Naive thymus-derived CD4-positive, alpha-beta T cell (primary cell): ENCODE results near the gene MTRFR. TPM values are rescaled to one million over a fixed set of nuclear protein-coding genes. Genes with fewer than 3 reads are reported as not detected.

Source experiments
- ATAC-seq: fragments of 150-1000 bp; cut with Tn5 transposase; 2 replicates; pipeline ENCODE4 v1.10.0; 2021; ENCODE audit warnings: mild to moderate bottlenecking, moderate library complexity
- CTCF ChIA-PET: fragments of 350-600 bp; sonication (Branson Sonifier 250); formaldehyde crosslinking; loops from one replicate; lab custom pipeline; 2021; ENCODE audit warnings: antibody characterized with exemption; lab: Charles Lee
- POLR2A ChIA-PET: fragments of 350-600 bp; sonication (Branson Sonifier 250); formaldehyde crosslinking; loops from one replicate; lab custom pipeline; 2021; ENCODE audit warnings: antibody characterized with exemption, inconsistent platforms; lab: Charles Lee
- DNase-seq, 9 donors: peaks; one replicate each; pipeline versions ENCODE4 v3.0.0 to v3.0.0-alpha.2; 2020 to 2022; ENCODE audit warnings: mixed read lengths in 1 of 9
- H3K27ac ChIP-seq: one replicate; pipeline ENCODE4 v1.7.0; 2013; ENCODE audit warnings: mild to moderate bottlenecking, low read depth, low read length, moderate library complexity
- H3K27me3 ChIP-seq, 2 donors: one replicate each; pipeline ENCODE4 v1.7.0; 2013; ENCODE audit warnings: low read length in 2 of 2, mild to moderate bottlenecking in 2 of 2, moderate library complexity in 2 of 2; ENCODE audit not compliant: control insufficient read depth in 2 of 2, insufficient read depth in 2 of 2
- H3K36me3 ChIP-seq, 3 experiments: 1 replicate in 2 of 3; 2 replicates in 1 of 3; pipeline ENCODE4 v1.7.0; 2013; ENCODE audit warnings: low read length in 3 of 3, mild to moderate bottlenecking in 3 of 3, moderate library complexity in 1 of 3; ENCODE audit not compliant: insufficient read depth in 3 of 3, control insufficient read depth in 2 of 3
- H3K4me1 ChIP-seq, 2 donors: one replicate each; pipeline ENCODE4 v1.7.0; 2013; ENCODE audit warnings: low read length in 2 of 2, mild to moderate bottlenecking in 2 of 2, moderate library complexity in 1 of 2; ENCODE audit not compliant: control insufficient read depth in 2 of 2, insufficient read depth in 2 of 2
- H3K4me3 ChIP-seq: 2 replicates; pipeline ENCODE4 v1.7.0; 2013; ENCODE audit warnings: mild to moderate bottlenecking, low read length
- H3K9me3 ChIP-seq, 3 experiments: 1 replicate in 2 of 3; 2 replicates in 1 of 3; pipeline ENCODE4 v1.7.0; 2013; ENCODE audit warnings: low read length in 3 of 3; ENCODE audit not compliant: control insufficient read depth in 2 of 3
- H3K27ac Mint-ChIP-seq, 9 donors: one replicate each; pipeline ENCODE4 v1.8.0; 2020 to 2022; ENCODE audit warnings: mixed read lengths in 9 of 9, mild to moderate bottlenecking in 8 of 9, moderate library complexity in 5 of 9, inconsistent platforms in 2 of 9
- H3K27me3 Mint-ChIP-seq, 5 donors: one replicate each; pipeline ENCODE4 v1.8.0; 2021 to 2022; ENCODE audit warnings: mixed read lengths in 5 of 5, mild to moderate bottlenecking in 1 of 5
- H3K36me3 Mint-ChIP-seq, 5 donors: one replicate each; pipeline ENCODE4 v1.8.0; 2020 to 2022; ENCODE audit warnings: mixed read lengths in 5 of 5, mild to moderate bottlenecking in 3 of 5, inconsistent platforms in 1 of 5
- H3K4me1 Mint-ChIP-seq, 7 donors: one replicate each; pipeline ENCODE4 v1.8.0; 2020 to 2022; ENCODE audit warnings: mixed read lengths in 7 of 7, mild to moderate bottlenecking in 3 of 7, inconsistent platforms in 1 of 7
- H3K4me3 Mint-ChIP-seq, 10 donors: one replicate each; pipeline ENCODE4 v1.8.0; 2020 to 2022; ENCODE audit warnings: mild to moderate bottlenecking in 10 of 10, mixed read lengths in 10 of 10, moderate library complexity in 6 of 10, inconsistent platforms in 2 of 10
- H3K9me3 Mint-ChIP-seq, 11 donors: one replicate each; pipeline ENCODE4 v1.8.0; 2020 to 2022; ENCODE audit warnings: mixed read lengths in 11 of 11, mild to moderate bottlenecking in 4 of 11, inconsistent platforms in 1 of 11, moderate library complexity in 1 of 11
- intact Hi-C, 2 donors: fragments of 100-400 bp; cut with micrococcal nuclease; formaldehyde crosslinking; loops; one replicate each; pipeline ENCODE4 v1.15.1; 2023
- polyA plus RNA-seq, 2 donors: library from polyadenylated mRNA; unstranded; fragments of 300-500 nt; fragmentation: Illumina TruSeq; gene quantifications; one replicate each; pipeline ENCODE4 v1.2.3, GENCODE V29; 2021
- total RNA-seq, 6 experiments: library from RNA in 5 of 6; stranded (reverse) in 5 of 6; gene quantifications; 1 replicate in 5 of 6; 2 replicates in 1 of 6; pipeline ENCODE4 v1.2.3 and lab custom pipeline; 2021 to 2026

The MTRFR gene
- total and polyA plus RNA-seq, 7 experiments from 2014 or later: 26.8 to 60.3 (median 42.6) TPM

DNA sequence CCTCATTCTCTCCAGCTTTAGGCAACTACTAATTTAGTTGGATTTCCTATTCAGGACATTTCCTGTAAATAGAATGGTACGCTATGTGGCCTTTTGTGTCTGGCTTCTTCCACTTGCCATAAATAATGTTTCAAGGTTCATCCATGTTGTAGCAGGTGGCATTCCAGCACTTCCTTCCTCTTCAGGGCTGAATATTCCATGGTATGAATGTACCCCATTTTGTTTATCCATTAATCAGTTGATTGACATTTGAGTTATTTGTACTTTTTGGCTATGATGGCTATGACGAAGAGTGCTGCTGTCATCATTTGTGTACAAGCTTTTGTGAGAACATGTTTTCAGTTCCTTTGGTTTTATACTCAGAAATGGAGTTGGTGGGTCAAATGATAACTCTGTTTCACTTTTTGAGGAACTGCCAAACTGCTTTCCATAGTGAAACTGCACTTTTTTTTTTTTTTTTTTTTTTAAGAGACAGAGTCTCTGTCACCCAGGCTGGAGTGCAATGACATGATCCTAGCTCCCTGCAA lies 44.9 kb downstream of the MTRFR start:
- Histone ChIP-seq H3K36me3 (no peaks in the 10 kb centered on the region), H3K9me3 (no peaks in the 10 kb centered on the region), H3K27ac (no peak overlapping the region), H3K4me1 (no peaks in the 10 kb centered on the region), H3K27me3 (no peaks in the 10 kb centered on the region), H3K4me3 (no peak overlapping the region)
- peak overlapping the region in 1 of 10 donors; percentile 19 for H3K4me3 Mint-ChIP-seq
- ChIA-PET CTCF (no interaction called here), POLR2A (interaction anchor here (0.7 to 1.0 kb wide), 3 partner anchors 9 to 87 kb away, joined by 3 to 6 read pairs (median 4); no protein-coding TSS in a partner anchor)
- no peaks in the 10 kb centered on the region for H3K36me3 Mint-ChIP-seq
- peak overlapping the region in 2 of 9 donors; percentile 20 to 78 for H3K27ac Mint-ChIP-seq
- H3K27me3 Mint-ChIP-seq: no peaks in the 10 kb centered on the region
- ATAC-seq: peak; percentile 53
- intact Hi-C loops: no loop called here
- H3K9me3 Mint-ChIP-seq: no peaks in the 10 kb centered on the region
- no peak for DNase-seq
- peaks cover 0 to 7% (median 0%) of the 10 kb centered on the region in 7 donors for H3K4me1 Mint-ChIP-seq

DNA sequence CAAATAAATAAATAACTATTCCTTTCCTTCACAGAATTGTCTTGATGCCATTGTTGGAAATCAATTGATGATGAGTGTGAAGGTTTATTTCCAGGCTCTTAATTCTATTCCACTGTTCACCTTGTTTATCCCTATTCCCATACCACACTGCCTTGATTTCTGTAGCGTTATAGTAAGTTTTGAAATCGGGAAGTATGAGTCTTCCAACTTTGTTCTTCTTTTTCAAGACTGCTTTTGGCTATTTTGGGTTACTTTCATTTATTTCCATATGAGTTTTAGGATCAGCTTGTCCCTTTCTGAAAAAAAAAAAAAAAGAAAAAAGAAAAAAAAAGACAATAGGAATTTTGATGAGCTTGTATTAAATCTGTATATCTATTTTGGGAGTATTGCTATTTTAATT lies 47.7 kb downstream of the MTRFR start:
- Histone ChIP-seq H3K4me3 (no peak overlapping the region), H3K36me3 (no peaks in the 10 kb centered on the region), H3K9me3 (no peaks in the 10 kb centered on the region), H3K27ac (no peak overlapping the region), H3K4me1 (no peaks in the 10 kb centered on the region), H3K27me3 (no peaks in the 10 kb centered on the region)
- ChIA-PET CTCF (no interaction called here), POLR2A (no interaction called here)
- intact Hi-C loops: no loop called here
- Mint-ChIP-seq H3K4me1 (peaks cover 0 to 7% (median 0%) of the 10 kb centered on the region in 7 donors), H3K27me3 (no peaks in the 10 kb centered on the region), H3K36me3 (no peaks in the 10 kb centered on the region), H3K4me3 (no peak overlapping the region), H3K9me3 (no peaks in the 10 kb centered on the region), H3K27ac (no peak overlapping the region)
- ATAC-seq: no peak
- DNase-seq: no peak

DNA sequence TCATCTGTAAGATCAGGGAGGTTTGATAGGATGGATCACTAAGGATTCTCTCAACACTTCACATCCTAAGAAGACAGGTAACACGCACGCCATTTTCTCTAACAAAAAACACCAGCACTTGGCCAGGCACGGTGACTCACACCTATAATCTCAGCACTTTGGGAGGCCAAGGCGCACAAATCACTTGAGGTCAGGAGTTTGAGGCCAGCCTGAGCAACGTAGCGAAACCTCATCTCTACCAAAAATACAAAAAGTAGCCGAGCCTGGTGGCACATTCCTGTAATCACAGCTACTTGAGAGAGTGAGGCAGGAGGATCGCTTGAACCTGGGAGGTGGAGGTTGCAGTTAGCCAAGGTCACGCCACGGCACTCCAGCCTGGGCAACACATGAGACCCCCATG lies 48.9 kb downstream of the MTRFR start:
- H3K27ac ChIP-seq: no peak overlapping the region
- H3K4me1 ChIP-seq: no peaks in the 10 kb centered on the region
- no peaks in the 10 kb centered on the region for H3K27me3 ChIP-seq
- H3K36me3 Mint-ChIP-seq: no peaks in the 10 kb centered on the region
- CTCF ChIA-PET: interaction anchor here (0.6 kb wide), 1 partner anchor 44 kb away, joined by 3 read pairs; no protein-coding TSS in a partner anchor
- no peak for DNase-seq
- no peaks in the 10 kb centered on the region for H3K9me3 ChIP-seq
- ATAC-seq: no peak
- intact Hi-C loops: no loop called here
- H3K4me3 ChIP-seq: no peak overlapping the region
- POLR2A ChIA-PET: interaction anchor here (0.6 kb wide), 1 partner anchor 12 kb away, joined by 3 read pairs; no protein-coding TSS in a partner anchor
- H3K36me3 ChIP-seq: no peaks in the 10 kb centered on the region
- H3K4me1 Mint-ChIP-seq: peaks cover 0 to 8% (median 0%) of the 10 kb centered on the region in 7 donors
- peak overlapping the region in 1 of 9 donors; percentile 52 for H3K27ac Mint-ChIP-seq
- H3K9me3 Mint-ChIP-seq: no peaks in the 10 kb centered on the region
- no peaks in the 10 kb centered on the region for H3K27me3 Mint-ChIP-seq
- H3K4me3 Mint-ChIP-seq: no peak overlapping the region

DNA sequence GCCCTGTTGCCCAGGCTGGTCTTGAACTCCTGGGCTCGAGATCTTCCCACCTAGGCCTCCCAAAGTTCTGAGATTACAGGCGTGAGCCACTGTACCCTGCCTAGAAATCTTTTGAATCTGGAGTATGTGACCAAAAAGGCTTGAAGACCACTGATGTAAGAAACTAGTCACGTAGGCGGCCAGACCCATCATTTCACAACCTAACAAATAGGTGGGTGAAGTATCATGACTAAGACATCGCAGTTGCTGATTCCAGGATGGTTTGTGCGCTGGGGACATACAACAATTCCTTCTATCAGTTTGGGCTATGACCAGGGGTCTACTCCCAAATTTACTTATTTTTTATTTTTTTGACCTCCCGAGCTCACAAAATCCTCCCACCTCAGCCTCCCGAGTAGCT lies 50.2 kb downstream of the MTRFR start:
- POLR2A ChIA-PET: interaction anchor here (0.6 kb wide), 1 partner anchor 1454 kb away, joined by 3 read pairs; no protein-coding TSS in a partner anchor
- no peak for DNase-seq
- Histone ChIP-seq H3K27me3 (no peaks in the 10 kb centered on the region), H3K9me3 (no peaks in the 10 kb centered on the region), H3K4me1 (no peaks in the 10 kb centered on the region), H3K27ac (no peak overlapping the region), H3K36me3 (no peaks in the 10 kb centered on the region), H3K4me3 (no peak overlapping the region)
- Mint-ChIP-seq H3K36me3 (no peaks in the 10 kb centered on the region), H3K4me1 (peaks cover 0 to 4% (median 0%) of the 10 kb centered on the region in 7 donors), H3K9me3 (no peaks in the 10 kb centered on the region), H3K4me3 (no peak overlapping the region), H3K27me3 (no peaks in the 10 kb centered on the region), H3K27ac (no peak overlapping the region)
- no peak for ATAC-seq
- intact Hi-C loops: no loop called here
- CTCF ChIA-PET: interaction anchor here (0.6 kb wide), 1 partner anchor 85 kb away, joined by 3 read pairs; no protein-coding TSS in a partner anchor

DNA sequence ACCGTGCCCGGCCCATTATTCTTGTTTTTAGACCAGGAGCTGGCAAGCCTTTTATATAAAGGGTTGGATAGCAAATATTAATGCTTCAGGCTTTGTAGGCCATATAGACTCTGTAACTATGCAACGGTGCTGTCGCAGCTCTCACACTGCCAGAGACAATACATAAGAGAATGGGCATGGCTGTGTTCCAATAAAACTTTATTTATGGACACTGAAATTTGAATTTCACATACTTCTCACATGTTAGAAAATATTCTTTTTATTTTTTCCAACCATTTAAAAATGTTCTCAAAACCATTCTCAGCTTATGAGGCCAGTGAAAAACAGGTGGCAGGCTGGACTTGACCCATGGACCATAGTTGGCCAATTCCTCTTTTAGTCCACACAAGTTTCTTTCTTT lies 51.4 kb downstream of the MTRFR start:
- peaks cover 0 to 8% (median 0%) of the 10 kb centered on the region in 5 donors for H3K36me3 Mint-ChIP-seq
- Histone ChIP-seq H3K9me3 (no peaks in the 10 kb centered on the region), H3K4me1 (no peaks in the 10 kb centered on the region), H3K36me3 (peaks cover 0 to 3% (median 0%) of the 10 kb centered on the region in 3 experiments), H3K4me3 (no peak overlapping the region), H3K27me3 (no peaks in the 10 kb centered on the region), H3K27ac (no peak overlapping the region)
- CTCF ChIA-PET: interaction anchor here (0.7 kb wide), 1 partner anchor 394 kb away, joined by 4 read pairs; no protein-coding TSS in a partner anchor
- POLR2A ChIA-PET: interaction anchor here (0.7 kb wide), 1 partner anchor 55 kb away, joined by 3 read pairs; no protein-coding TSS in a partner anchor
- DNase-seq (no peak), ATAC-seq (no peak)
- H3K27me3 Mint-ChIP-seq: no peaks in the 10 kb centered on the region
- H3K9me3 Mint-ChIP-seq: no peaks in the 10 kb centered on the region
- H3K4me1 Mint-ChIP-seq: peaks cover 0 to 4% (median 0%) of the 10 kb centered on the region in 7 donors
- no peak overlapping the region for H3K4me3 Mint-ChIP-seq
- H3K27ac Mint-ChIP-seq: no peak overlapping the region
- intact Hi-C loops: no loop called here

DNA sequence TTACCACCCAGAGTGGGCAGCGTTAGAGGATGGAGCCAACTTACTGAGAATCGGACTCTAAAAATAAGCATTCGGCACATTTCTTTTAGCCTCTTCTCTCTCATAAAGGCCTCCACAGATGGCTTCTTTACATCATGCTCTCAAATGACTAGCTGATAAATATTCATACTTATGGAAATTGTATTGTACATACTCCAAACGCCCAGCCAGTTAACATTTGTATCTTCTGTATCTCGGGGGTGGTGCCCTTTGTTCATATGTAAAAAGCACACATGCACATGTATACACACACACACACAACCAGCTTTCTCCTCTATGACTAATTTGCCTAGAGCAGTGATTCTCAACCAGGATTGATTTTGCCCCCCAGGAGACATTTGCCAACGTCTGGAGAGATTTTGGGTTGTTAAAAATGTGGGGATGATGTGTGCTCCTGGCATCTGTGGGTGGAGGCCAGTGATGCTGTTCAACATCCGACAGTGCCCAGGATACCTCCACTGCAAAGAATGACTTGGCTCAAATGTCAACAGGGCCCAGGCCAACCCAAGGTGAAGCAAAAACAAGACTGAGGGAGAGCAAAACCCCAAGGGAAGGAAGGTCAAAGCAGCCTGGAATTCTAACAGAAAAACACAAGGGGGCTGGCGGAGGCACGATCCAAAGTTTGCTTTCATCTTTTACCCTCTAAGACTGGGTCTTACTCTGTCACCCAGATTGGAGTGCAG lies 53.6 kb downstream of the MTRFR start:
- Histone ChIP-seq H3K4me1 (no peaks in the 10 kb centered on the region), H3K27ac (no peak overlapping the region), H3K9me3 (no peaks in the 10 kb centered on the region), H3K36me3 (peaks cover 0 to 3% (median 0%) of the 10 kb centered on the region in 3 experiments), H3K27me3 (no peaks in the 10 kb centered on the region), H3K4me3 (no peak overlapping the region)
- intact Hi-C loops: no loop called here
- DNase-seq (no peak), ATAC-seq (no peak)
- POLR2A ChIA-PET: no interaction called here
- H3K4me1 Mint-ChIP-seq: peaks cover 0 to 4% (median 0%) of the 10 kb centered on the region in 7 donors
- peak overlapping the region in 2 of 9 donors; percentile 18 to 43 for H3K27ac Mint-ChIP-seq
- H3K4me3 Mint-ChIP-seq: no peak overlapping the region
- H3K36me3 Mint-ChIP-seq: peaks cover 0 to 15% (median 1%) of the 10 kb centered on the region in 5 donors
- no peaks in the 10 kb centered on the region for H3K27me3 Mint-ChIP-seq
- CTCF ChIA-PET: no interaction called here
- no peaks in the 10 kb centered on the region for H3K9me3 Mint-ChIP-seq
